GM18502 (cell line): ENCODE results near the gene DOK5.

Experiments used
- ATAC-seq: cut with Tn5 transposase; IDR thresholded peaks from one replicate; pipeline ENCODE4 v1.9.1; 2021; ENCODE audit warnings: mild to moderate bottlenecking; ENCODE audit not compliant: unreplicated experiment, poor library complexity

Gene DOK5

GRCh38 chr20:54510541-54511129 lies 35.2 kb downstream of the DOK5 start:
- no peak for ATAC-seq

GRCh38 chr20:54512694-54513093 lies 37.3 kb downstream of the DOK5 start:
- ATAC-seq = no peak

- ATAC-seq = no peak
Observed at GRCh38 chr20:54514028-54514607, 38.7 kb downstream of the DOK5 start.

GRCh38 chr20:54515793-54516628 lies 40.6 kb downstream of the DOK5 start:
- no peak for ATAC-seq

GRCh38 chr20:54517241-54517975 lies 42.0 kb downstream of the DOK5 start:
- ATAC-seq = no peak

GRCh38 chr20:54524849-54525248 lies 49.5 kb downstream of the DOK5 start:
- ATAC-seq = no peak

GRCh38 chr20:54525916-54526590 lies 50.7 kb downstream of the DOK5 start:
- ATAC-seq = no peak

GRCh38 chr20:54526801-54527200 lies 51.4 kb downstream of the DOK5 start:
- no peak for ATAC-seq

GRCh38 chr20:54532573-54532972 lies 57.2 kb downstream of the DOK5 start:
- ATAC-seq = no peak

GRCh38 chr20:54534101-54534500 lies 58.7 kb downstream of the DOK5 start:
- no peak for ATAC-seq

- no peak for ATAC-seq
Observed at GRCh38 chr20:54535033-54535432, 59.6 kb downstream of the DOK5 start.

GRCh38 chr20:54535746-54536145 lies 60.4 kb downstream of the DOK5 start:
- no peak for ATAC-seq

GRCh38 chr20:54539521-54540046 lies 64.2 kb downstream of the DOK5 start:
- no peak for ATAC-seq

- no peak for ATAC-seq
Observed at GRCh38 chr20:54543369-54543768, 68.0 kb downstream of the DOK5 start.

- no peak for ATAC-seq
Observed at GRCh38 chr20:54545676-54546358, 70.4 kb downstream of the DOK5 start.

GRCh38 chr20:54548849-54549248 lies 73.5 kb downstream of the DOK5 start:
- no peak for ATAC-seq

- ATAC-seq = no peak
Observed at GRCh38 chr20:54549658-54550326, 74.4 kb downstream of the DOK5 start.

- ATAC-seq = no peak
Observed at GRCh38 chr20:54550776-54551396, 75.5 kb downstream of the DOK5 start.

GRCh38 chr20:54554006-54554405 lies 78.6 kb downstream of the DOK5 start:
- no peak for ATAC-seq
